Cardiac fibroblast (primary cell): Measurements from ENCODE around the gene GMIP.

Experiments used
- DNase-seq, 2 donors: peaks; one replicate each; pipeline versions ENCODE4 v3.0.0 to v3.0.0-alpha.2; 2010; ENCODE audit warnings: low read depth in 2 of 2
- H3K4me3 ChIP-seq, 2 donors: replicated peaks in 1 of 2; 1 replicate in 1 of 2; 2 replicates in 1 of 2; pipeline ENCODE4 v1.5.1; 2011; ENCODE audit warnings: low read depth in 2 of 2, low read length in 2 of 2, mild to moderate bottlenecking in 2 of 2, moderate library complexity in 1 of 2
- CTCF ChIP-seq: IDR thresholded peaks from one replicate; pipeline ENCODE4 v1.5.1; 2011; ENCODE audit warnings: low read depth, mild to moderate bottlenecking, low read length, inconsistent platforms

GMIP gene

GRCh38 chr19:19635313-19635702 lies 8.1 kb downstream of the GMIP start:
- TF ChIP-seq CTCF: no peak
- H3K4me3 ChIP-seq: no peak overlapping the region
- no peak for DNase-seq

GRCh38 chr19:19634516-19635312 lies 8.7 kb downstream of the GMIP start:
- no peak overlapping the region for H3K4me3 ChIP-seq
- TF ChIP-seq CTCF: no peak
- DNase-seq: no peak

GRCh38 chr19:19633711-19634515 lies 9.5 kb downstream of the GMIP start:
- TF ChIP-seq CTCF: no peak
- H3K4me3 ChIP-seq: no peak overlapping the region
- no peak for DNase-seq

GRCh38 chr19:19632661-19633060 lies 10.8 kb downstream of the GMIP start:
- TF ChIP-seq CTCF: no peak
- no peak overlapping the region for H3K4me3 ChIP-seq
- no peak for DNase-seq

- no peak for TF ChIP-seq CTCF
- H3K4me3 ChIP-seq: no peak overlapping the region
- no peak for DNase-seq
Measured at GRCh38 chr19:19631346-19631745, 12.1 kb downstream of the GMIP start.

- no peak for TF ChIP-seq CTCF
- no peak for DNase-seq
- H3K4me3 ChIP-seq: no peak overlapping the region
Measured at GRCh38 chr19:19630426-19630825, 13.0 kb downstream of the GMIP start.
